ENCODE data around the gene SYNE1.
"Not testable (repeated sequence)": the region's sequence is repeated elsewhere in the genome, so short reads cannot be mapped to it uniquely, and the experiment has no call there.

The SYNE1 gene

DNA sequence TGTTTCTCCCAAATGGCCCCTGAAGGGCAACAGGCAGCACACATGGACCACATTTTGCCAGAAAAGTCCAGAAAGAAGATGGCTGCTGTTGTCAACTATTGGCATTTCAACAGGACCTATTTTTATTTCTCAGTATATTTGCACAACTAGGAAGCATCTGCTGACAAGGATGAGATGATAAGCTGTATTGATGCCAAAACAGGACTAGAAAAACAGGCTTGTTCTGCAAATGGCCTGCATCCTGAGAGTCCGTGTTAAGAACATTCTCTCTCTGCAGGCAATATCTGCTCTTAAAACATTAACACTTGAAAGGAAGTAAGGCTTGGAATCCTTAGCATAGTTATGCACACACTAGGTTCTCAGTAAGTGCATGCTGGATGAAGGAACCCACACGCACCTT, 546.0 kb downstream of the SYNE1 start:
- DNase-seq, result no peak

DNA sequence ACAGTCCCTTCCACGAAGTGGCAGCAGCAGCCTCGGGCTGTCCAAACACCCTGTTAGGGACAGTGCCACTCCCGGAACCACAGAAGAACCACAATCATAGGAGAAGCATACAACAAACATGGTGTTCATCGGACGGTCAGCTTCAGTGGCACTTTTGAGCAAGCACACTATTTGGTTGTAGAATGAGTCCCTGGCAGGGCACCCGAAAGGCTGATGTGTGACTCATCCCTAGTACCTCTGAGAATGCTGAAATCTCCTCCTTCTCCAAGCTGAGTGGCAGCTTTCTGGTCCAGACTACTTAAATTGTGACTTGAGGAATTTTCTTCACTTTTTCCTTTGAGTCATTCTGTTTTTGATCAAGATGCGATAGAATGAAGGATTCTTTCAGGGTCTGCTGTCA, 547.2 kb downstream of the SYNE1 start:
- DNase-seq, result peak; percentile 83

DNA sequence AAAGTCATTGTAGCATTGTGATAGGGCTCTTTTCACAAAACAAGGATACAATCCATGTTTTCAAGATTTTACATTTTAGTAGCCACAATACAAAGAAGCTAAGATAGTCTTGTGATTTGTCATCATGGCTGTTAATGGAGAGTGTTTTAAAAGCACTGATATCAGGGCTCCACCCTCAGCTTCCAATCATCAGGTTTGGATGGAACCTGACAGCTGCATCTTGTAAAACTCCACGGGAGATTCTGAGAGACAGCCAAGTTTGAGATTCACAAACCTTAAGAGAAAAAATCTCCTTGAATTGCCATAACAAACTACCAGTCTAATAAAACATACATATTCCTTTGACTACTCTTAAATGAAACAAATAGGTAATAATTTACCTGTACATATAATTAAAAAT, 549.5 kb downstream of the SYNE1 start:
- no peak for DNase-seq

DNA sequence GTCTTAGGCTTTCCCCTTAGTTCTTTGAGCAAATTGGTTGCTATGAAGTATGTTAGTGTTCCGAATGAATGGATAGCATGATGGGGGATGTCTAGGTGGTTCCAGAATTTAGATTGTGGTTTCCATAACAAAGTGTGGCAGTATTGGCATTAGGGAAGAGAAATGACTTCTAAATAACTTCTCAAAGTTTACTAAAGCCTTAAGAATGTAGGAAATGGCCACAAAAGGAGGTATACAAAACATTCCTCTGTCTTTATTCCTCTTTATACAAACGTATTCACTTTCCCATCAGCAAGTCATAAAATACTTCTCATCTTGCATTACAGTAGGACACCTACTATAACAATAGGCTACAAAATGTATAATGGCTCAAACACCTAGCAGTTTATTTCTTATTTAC, 550.1 kb downstream of the SYNE1 start:
- peak; percentile 61 for DNase-seq

DNA sequence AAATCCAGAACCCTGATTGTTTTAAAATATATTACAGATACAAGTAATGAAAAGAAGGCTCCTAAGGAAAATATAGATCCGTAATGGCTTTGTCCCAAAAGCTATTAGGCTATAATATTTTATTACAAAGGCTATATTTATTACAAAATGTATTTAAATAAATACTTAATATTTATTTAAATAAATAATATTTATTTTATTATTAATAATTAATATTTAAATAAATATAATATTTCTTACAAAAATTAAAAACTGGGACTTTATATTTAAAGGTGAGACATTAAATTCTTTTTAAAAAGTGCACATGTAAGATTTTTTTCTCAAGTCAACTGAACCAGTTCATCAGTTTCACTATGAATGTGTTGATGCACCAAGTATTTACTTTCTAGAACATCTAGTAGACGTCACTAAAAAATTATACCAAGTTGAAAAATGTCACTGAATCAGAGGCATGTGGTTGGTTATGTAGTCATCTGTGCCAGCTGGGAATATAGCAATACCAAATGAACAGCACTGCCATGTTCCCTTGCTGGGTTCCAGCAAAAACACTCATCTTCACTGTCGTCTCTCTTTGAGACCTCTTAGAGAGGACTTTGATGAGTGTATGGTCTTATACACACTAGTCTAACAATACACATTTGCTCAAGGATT, 550.8 kb downstream of the SYNE1 start:
- no peak for DNase-seq

DNA sequence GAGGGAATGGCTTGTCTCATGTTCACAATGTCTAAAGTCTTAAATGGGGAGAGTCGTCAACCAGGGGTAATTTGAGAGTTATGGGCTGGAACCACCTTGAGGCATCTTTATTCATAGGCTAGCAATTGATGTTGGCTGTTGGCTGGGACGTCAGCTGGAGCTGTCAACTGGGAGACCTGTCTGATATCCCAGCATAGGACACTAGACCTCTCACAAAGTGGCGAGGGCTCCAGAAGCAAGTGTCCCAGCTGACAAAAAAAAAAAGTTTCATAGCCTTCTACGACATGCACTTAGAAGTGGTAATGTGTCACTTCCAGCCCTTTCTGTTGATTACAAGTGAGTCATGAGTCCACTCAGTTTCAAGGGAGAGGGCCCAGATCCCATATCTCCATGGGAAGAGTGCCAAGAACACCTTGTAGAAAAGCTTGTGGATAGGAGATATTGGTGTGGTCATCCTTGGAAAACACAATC, 551.7 kb downstream of the SYNE1 start:
- DNase-seq, result peak; percentile 38

DNA sequence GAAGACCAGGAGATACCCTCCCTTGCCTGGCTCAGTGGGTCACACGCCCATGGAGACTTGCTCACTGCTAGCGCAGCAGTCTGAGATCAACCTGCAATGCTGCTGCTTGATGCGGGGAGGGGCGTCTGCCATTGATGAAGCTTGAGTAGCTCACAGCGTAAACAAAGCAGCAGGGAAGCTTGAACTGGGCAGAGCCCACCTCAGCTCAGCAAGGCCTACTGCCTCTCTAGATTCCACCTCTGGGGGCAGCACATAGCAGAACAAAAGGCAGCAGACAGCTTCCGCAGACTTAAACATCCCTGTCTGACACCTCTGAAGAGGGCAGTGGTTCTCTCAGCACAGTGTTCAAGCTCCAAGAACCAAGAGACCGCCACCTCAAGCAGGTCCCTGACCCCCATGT, 558.4 kb downstream of the SYNE1 start:
- DNase-seq, result no peak

GRCh38 chr6:152078001-152078400, 559.2 kb downstream of the SYNE1 start:
- no peak for DNase-seq

DNA sequence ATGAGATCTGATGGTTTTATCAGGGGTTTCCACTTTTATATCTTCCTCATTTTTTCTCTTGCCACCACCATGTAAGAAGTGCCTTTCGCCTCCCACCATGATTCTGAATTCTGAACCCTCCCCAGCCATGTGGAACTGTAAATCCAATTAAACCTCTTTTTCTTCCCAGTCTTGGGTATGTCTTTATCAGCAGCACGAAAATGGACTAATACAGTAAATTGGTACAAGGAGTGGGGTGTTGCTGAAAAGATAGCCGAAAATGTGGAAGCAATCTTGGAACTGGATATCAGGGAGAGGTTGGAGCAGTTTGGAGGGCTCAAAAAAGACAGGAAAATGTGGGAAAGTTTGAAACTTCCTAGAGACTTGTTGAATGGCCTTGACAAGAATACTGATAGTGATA, 560.9 kb downstream of the SYNE1 start:
- DNase-seq, result not testable (repeated sequence)

DNA sequence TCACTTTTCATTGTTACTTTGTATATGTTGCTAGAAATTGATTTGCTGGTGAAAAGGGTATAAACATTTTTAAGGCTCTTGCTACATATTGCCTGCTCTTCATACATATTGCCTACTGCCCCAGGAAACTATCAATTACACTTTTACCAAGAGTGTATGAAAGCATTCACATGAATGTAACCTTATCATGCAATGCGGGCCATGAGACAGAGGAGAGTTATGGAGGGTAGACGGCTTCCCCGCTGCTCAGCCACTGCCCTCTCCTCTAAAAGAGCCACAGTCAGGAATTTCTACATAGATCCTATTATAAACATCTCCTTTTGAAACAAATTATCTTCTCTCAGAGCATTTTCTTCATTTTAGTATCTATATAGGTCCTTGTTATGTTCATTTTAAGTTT, 565.3 kb downstream of the SYNE1 start:
- no peak for DNase-seq
